Smooth muscle cell (in vitro differentiated cells): ENCODE results near the gene MYO16. TPM values are rescaled to one million over a fixed set of nuclear protein-coding genes. Genes with fewer than 3 reads are reported as not detected.

Source experiments
- DNase-seq: peaks from one replicate; lab custom pipeline; 2025; ENCODE audit not compliant: unreplicated experiment; lab: John Stamatoyannopoulos, UW
- H2AFZ ChIP-seq: fragments of 200-600 bp; sonication (generic); 2 replicates; pipeline ENCODE4 v1.6.0; 2016; ENCODE audit warnings: antibody characterized with exemption, low read depth, mild to moderate bottlenecking
- H3F3A ChIP-seq: fragments of 200-600 bp; sonication (generic); 2 replicates; pipeline ENCODE4 v1.6.0; 2017; ENCODE audit warnings: antibody characterized with exemption, low read depth
- H3K27ac ChIP-seq: fragments of 200-600 bp; sonication (generic); 2 replicates; pipeline ENCODE4 v1.5.1; 2016; ENCODE audit warnings: low read depth, mild to moderate bottlenecking
- H3K27me3 ChIP-seq: fragments of 200-600 bp; sonication (generic); 2 replicates; pipeline ENCODE4 v1.6.1; 2016; ENCODE audit warnings: low read depth, mild to moderate bottlenecking
- H3K36me3 ChIP-seq: fragments of 200-600 bp; sonication (generic); 2 replicates; pipeline ENCODE4 v1.5.1; 2016; ENCODE audit warnings: low read depth
- H3K4me1 ChIP-seq: fragments of 200-600 bp; sonication (generic); 2 replicates; pipeline ENCODE4 v1.5.1; 2016; ENCODE audit warnings: low read depth
- H3K4me2 ChIP-seq: fragments of 200-600 bp; sonication (generic); 2 replicates; pipeline ENCODE4 v1.6.0; 2016; ENCODE audit warnings: mild to moderate bottlenecking
- H3K4me3 ChIP-seq: fragments of 200-600 bp; sonication (generic); 2 replicates; pipeline ENCODE4 v1.5.1; 2016; ENCODE audit warnings: mild to moderate bottlenecking
- H3K79me2 ChIP-seq: fragments of 200-600 bp; sonication (generic); 2 replicates; pipeline ENCODE4 v1.6.0; 2016; ENCODE audit warnings: low read depth, mild to moderate bottlenecking
- H3K9ac ChIP-seq: fragments of 200-600 bp; sonication (generic); 2 replicates; pipeline ENCODE4 v1.6.0; 2016; ENCODE audit warnings: low read depth
- H3K9me3 ChIP-seq: fragments of 200-600 bp; sonication (generic); replicated peaks from 2 replicates; pipeline ENCODE4 v1.5.1; 2016; ENCODE audit warnings: low read depth
- H4K20me1 ChIP-seq: fragments of 200-600 bp; sonication (generic); 2 replicates; pipeline ENCODE4 v1.6.0; 2016; ENCODE audit warnings: low read depth
- CTCF ChIP-seq: fragments of 200-600 bp; sonication (generic); IDR thresholded peaks from 2 replicates; pipeline ENCODE4 v1.5.1; 2017; ENCODE audit warnings: borderline replicate concordance, mild to moderate bottlenecking, antibody characterized with exemption; ENCODE audit not compliant: insufficient read depth, poor library complexity, severe bottlenecking
- WGBS: methylation state at CpG from one replicate; pipeline ENCODE4 v1.1.7; 2016; ENCODE audit warnings: low lambda C conversion rate; 5-methylcytosine and 5-hydroxymethylcytosine counted together
- polyA plus RNA-seq: library from polyadenylated mRNA; unstranded; fragments of >200 nt; fragmentation: Nextera tagmentation; extraction: Ambion mirVana; gene quantifications from 2 replicates; pipeline ENCODE4 v1.2.1, GENCODE V29; 2016
- total RNA-seq: library from RNA; depleted of rRNA; stranded (reverse); fragments of >200 nt; gene quantifications from 2 replicates; pipeline ENCODE4 v1.2.3, GENCODE V29; 2014

Gene MYO16
- total and polyA plus RNA-seq, 2 experiments from 2014 or later: not detected

DNA sequence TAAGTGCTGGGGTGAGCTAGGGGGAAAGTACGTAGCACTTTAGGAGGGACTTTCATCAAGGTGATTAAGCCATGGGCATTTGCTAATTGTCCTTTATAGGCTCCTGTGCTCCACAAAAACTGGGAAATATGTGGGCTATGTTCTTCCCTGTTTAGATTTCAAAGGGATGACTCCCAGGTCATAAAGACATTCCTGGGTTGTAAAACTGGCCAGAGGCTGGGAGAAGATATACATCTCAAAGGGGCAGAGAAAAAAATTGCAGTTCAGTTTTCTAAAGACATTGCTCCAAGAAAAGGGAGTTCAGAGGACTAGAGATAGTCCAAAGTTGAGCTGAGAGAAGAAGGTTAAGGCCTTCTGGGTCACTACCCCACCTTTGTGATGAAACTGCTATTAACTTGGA is 204.8 kb downstream of the MYO16 start:
- Histone ChIP-seq H3K79me2 (no peaks in the 10 kb centered on the region), H3F3A (no peaks in the 10 kb centered on the region), H3K9ac (no peak overlapping the region), H3K27ac (no peak overlapping the region), H3K36me3 (no peaks in the 10 kb centered on the region), H3K4me3 (no peak overlapping the region), H2AFZ (no peak overlapping the region), H3K9me3 (no peaks in the 10 kb centered on the region), H3K27me3 (no peaks in the 10 kb centered on the region), H4K20me1 (no peaks in the 10 kb centered on the region), H3K4me1 (no peaks in the 10 kb centered on the region), H3K4me2 (peak overlapping the region; percentile 18)
- no peak for TF ChIP-seq CTCF
- DNase-seq: no peak
- WGBS: 29% methylated on average over 1 of the region's 1 CpG

- H2AFZ ChIP-seq: no peak overlapping the region
- no peak for DNase-seq
- H4K20me1 ChIP-seq: no peaks in the 10 kb centered on the region
- WGBS: 71% methylated on average over 3 of the region's 3 CpGs
- H3K79me2 ChIP-seq: no peaks in the 10 kb centered on the region
- H3K4me1 ChIP-seq: no peaks in the 10 kb centered on the region
- no peak overlapping the region for H3K4me3 ChIP-seq
- no peak overlapping the region for H3K4me2 ChIP-seq
- no peaks in the 10 kb centered on the region for H3F3A ChIP-seq
- H3K9ac ChIP-seq: no peak overlapping the region
- no peak overlapping the region for H3K27ac ChIP-seq
- TF ChIP-seq CTCF: no peak
- no peaks in the 10 kb centered on the region for H3K9me3 ChIP-seq
- H3K27me3 ChIP-seq: no peaks in the 10 kb centered on the region
- H3K36me3 ChIP-seq: no peaks in the 10 kb centered on the region
Observed at GRCh38 chr13:108835083-108835482, 205.7 kb downstream of the MYO16 start.

- Histone ChIP-seq H2AFZ (no peak overlapping the region), H3K4me2 (no peak overlapping the region), H3K4me1 (no peaks in the 10 kb centered on the region), H3K79me2 (no peaks in the 10 kb centered on the region), H4K20me1 (no peaks in the 10 kb centered on the region), H3K27me3 (no peaks in the 10 kb centered on the region), H3K27ac (no peak overlapping the region), H3F3A (no peaks in the 10 kb centered on the region), H3K9ac (no peak overlapping the region), H3K9me3 (no peaks in the 10 kb centered on the region), H3K4me3 (no peak overlapping the region), H3K36me3 (no peaks in the 10 kb centered on the region)
- WGBS: 58% methylated on average over 4 of the region's 4 CpGs
- no peak for DNase-seq
- no peak for TF ChIP-seq CTCF
Observed at GRCh38 chr13:108850691-108851090, 221.3 kb downstream of the MYO16 start.

DNA sequence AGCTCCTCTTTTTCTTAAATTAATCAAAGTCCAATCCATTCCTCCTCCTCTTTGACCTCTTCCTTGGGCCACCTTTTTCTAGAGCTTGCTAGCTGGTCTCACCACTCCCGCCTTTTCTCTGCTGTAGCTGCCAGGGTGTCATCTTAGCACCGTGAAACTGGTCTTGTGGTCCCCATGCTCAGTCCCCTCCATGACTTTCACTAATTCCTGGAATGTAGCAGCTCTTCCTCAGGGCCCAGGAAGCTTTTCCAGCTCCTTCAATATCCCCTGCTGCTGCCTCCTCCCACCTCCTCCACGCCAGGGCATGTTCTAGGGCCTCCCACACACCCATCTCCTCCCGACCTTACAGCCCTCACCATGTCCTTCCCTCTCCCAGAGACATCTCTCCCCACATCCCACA is 222.2 kb downstream of the MYO16 start:
- Histone ChIP-seq H3K4me1 (no peaks in the 10 kb centered on the region), H3K4me2 (no peak overlapping the region), H3F3A (no peaks in the 10 kb centered on the region), H3K9me3 (no peaks in the 10 kb centered on the region), H4K20me1 (no peaks in the 10 kb centered on the region), H3K27me3 (no peaks in the 10 kb centered on the region), H3K36me3 (no peaks in the 10 kb centered on the region), H2AFZ (no peak overlapping the region), H3K9ac (no peak overlapping the region), H3K27ac (no peak overlapping the region), H3K4me3 (no peak overlapping the region), H3K79me2 (no peaks in the 10 kb centered on the region)
- no peak for DNase-seq
- no peak for TF ChIP-seq CTCF
- 65% methylated on average over 4 of the region's 4 CpGs for WGBS
